Natural killer cell (primary cell): ENCODE results near the gene PLEKHA5. TPM values are rescaled to one million over a fixed set of nuclear protein-coding genes. Genes with fewer than 3 reads are reported as not detected.

Experiments used
- ATAC-seq, 3 donors: fragments of 150-1000 bp in 2 of 3; fragments of 200-7000 bp in 1 of 3; cut with Tn5 transposase; 1 replicate in 1 of 3; 2 replicates in 2 of 3; pipeline ENCODE4 v1.10.0; 2021; ENCODE audit warnings: mild to moderate bottlenecking in 2 of 3, moderate library complexity in 2 of 3
- DNase-seq, 2 donors: peaks; one replicate each; pipeline versions ENCODE4 v3.0.0 to v3.0.0-alpha.2; 2013 to 2021; ENCODE audit warnings: mixed read lengths in 1 of 2
- H3K27ac ChIP-seq: one replicate; pipeline ENCODE4 v1.5.1; 2013; ENCODE audit warnings: mild to moderate bottlenecking, low read length
- H3K27me3 ChIP-seq: one replicate; pipeline ENCODE4 v1.6.1; 2013; ENCODE audit warnings: low read length; ENCODE audit not compliant: control insufficient read depth, insufficient read depth
- H3K36me3 ChIP-seq: one replicate; pipeline ENCODE4 v1.6.1; 2013; ENCODE audit warnings: low read length; ENCODE audit not compliant: control insufficient read depth, insufficient read depth
- H3K4me1 ChIP-seq: one replicate; pipeline ENCODE4 v1.6.1; 2013; ENCODE audit warnings: low read length; ENCODE audit not compliant: control insufficient read depth, insufficient read depth
- H3K4me3 ChIP-seq: one replicate; pipeline ENCODE4 v1.5.1; 2013; ENCODE audit warnings: low read length
- H3K9me3 ChIP-seq: one replicate; pipeline ENCODE4 v1.6.1; 2013; ENCODE audit warnings: low read length; ENCODE audit not compliant: control insufficient read depth, insufficient read depth
- H3K27ac Mint-ChIP-seq, 2 donors: one replicate each; pipeline ENCODE4 v1.8.0; 2022; ENCODE audit warnings: mild to moderate bottlenecking in 2 of 2, mixed read lengths in 2 of 2, moderate library complexity in 1 of 2
- H3K27me3 Mint-ChIP-seq, 2 donors: one replicate each; pipeline ENCODE4 v1.8.0; 2022; ENCODE audit warnings: low read depth in 2 of 2, mixed read lengths in 2 of 2
- H3K36me3 Mint-ChIP-seq: one replicate; pipeline ENCODE4 v1.8.0; 2022; ENCODE audit warnings: mixed read lengths
- H3K4me1 Mint-ChIP-seq, 2 donors: one replicate each; pipeline ENCODE4 v1.8.0; 2022; ENCODE audit warnings: mixed read lengths in 2 of 2
- H3K4me3 Mint-ChIP-seq: one replicate; pipeline ENCODE4 v1.8.0; 2022; ENCODE audit warnings: mild to moderate bottlenecking, moderate library complexity, mixed read lengths
- H3K9me3 Mint-ChIP-seq, 2 donors: one replicate each; pipeline ENCODE4 v1.8.0; 2022; ENCODE audit warnings: mixed read lengths in 2 of 2
- CTCF ChIP-seq: fragments of 200-600 bp; IDR thresholded peaks from one replicate; pipeline ENCODE4 v1.8.0; 2022; ENCODE audit warnings: antibody characterized with exemption
- WGBS: methylation state at CpG from one replicate; pipeline ENCODE4 v1.1.7; 2013; ENCODE audit warnings: missing lambda C conversion rate; ENCODE audit not compliant: insufficient coverage; 5-methylcytosine and 5-hydroxymethylcytosine counted together
- intact Hi-C: fragments of 100-400 bp; cut with micrococcal nuclease; formaldehyde crosslinking; loops from one replicate; pipeline ENCODE4 v1.14.2; 2022
- total RNA-seq, 4 donors: library from RNA; stranded (reverse); fragments of 120-200 nt in 1 of 4; gene quantifications; one replicate each; pipeline versions ENCODE4 v1.2.3 to v1.2.4, GENCODE V29; 2013 to 2022

PLEKHA5 gene
- total RNA-seq, 3 donors from 2014 or later (not counting 1 experiment from before 2014, with no cell fraction given) = 5.2 to 12.1 (median 7.0) TPM

GRCh38 chr12:19130224-19131024 is 891 bp downstream of the PLEKHA5 start:
- no peak for TF ChIP-seq CTCF
- ATAC-seq = peak in 1 of 3 donors; percentile 23
- no peaks in the 10 kb centered on the region for H3K36me3 Mint-ChIP-seq
- peaks cover 0 to 7% of the 10 kb centered on the region in 2 donors for H3K27me3 Mint-ChIP-seq
- H3K27me3 ChIP-seq = peaks cover 2% of the 10 kb centered on the region
- H3K9me3 ChIP-seq = no peaks in the 10 kb centered on the region
- H3K4me1 ChIP-seq = peaks cover 10% of the 10 kb centered on the region
- H3K4me3 ChIP-seq = peak overlapping the region; percentile 55
- H3K27ac Mint-ChIP-seq = peak overlapping the region; percentile 66 to 83
- under 1% methylated on average over 53 of the region's 61 CpGs for WGBS
- H3K4me1 Mint-ChIP-seq = peaks cover 11 to 17% of the 10 kb centered on the region in 2 donors
- intact Hi-C loops = no loop called here
- DNase-seq = peak in 1 of 2 donors; percentile 32
- H3K9me3 Mint-ChIP-seq = peaks cover 4 to 7% of the 10 kb centered on the region in 2 donors
- H3K4me3 Mint-ChIP-seq = peak overlapping the region; percentile 91
- H3K27ac ChIP-seq = no peak overlapping the region
- no peaks in the 10 kb centered on the region for H3K36me3 ChIP-seq

GRCh38 chr12:19131025-19131444 is 1.5 kb downstream of the PLEKHA5 start:
- 9% methylated on average over 6 of the region's 7 CpGs for WGBS
- Mint-ChIP-seq H3K4me1 (peaks cover 11 to 17% of the 10 kb centered on the region in 2 donors), H3K4me3 (peak overlapping the region; percentile 91), H3K9me3 (peaks cover 4 to 7% of the 10 kb centered on the region in 2 donors), H3K36me3 (no peaks in the 10 kb centered on the region), H3K27ac (peak overlapping the region; percentile 66 to 83), H3K27me3 (peaks cover 0 to 7% of the 10 kb centered on the region in 2 donors)
- DNase-seq (peak in 1 of 2 donors; percentile 6), ATAC-seq (no peak)
- H3K36me3 ChIP-seq = no peaks in the 10 kb centered on the region
- no peak for TF ChIP-seq CTCF
- H3K9me3 ChIP-seq = no peaks in the 10 kb centered on the region
- intact Hi-C loops = no loop called here
- H3K4me1 ChIP-seq = peaks cover 10% of the 10 kb centered on the region
- H3K4me3 ChIP-seq = peak overlapping the region; percentile 55
- H3K27ac ChIP-seq = no peak overlapping the region
- peaks cover 2% of the 10 kb centered on the region for H3K27me3 ChIP-seq

GRCh38 chr12:19138551-19138950 is 9.0 kb downstream of the PLEKHA5 start:
- no peak overlapping the region for H3K27ac Mint-ChIP-seq
- Histone ChIP-seq H3K27ac (no peak overlapping the region), H3K4me3 (no peak overlapping the region), H3K4me1 (no peaks in the 10 kb centered on the region), H3K27me3 (no peaks in the 10 kb centered on the region), H3K9me3 (no peaks in the 10 kb centered on the region), H3K36me3 (no peaks in the 10 kb centered on the region)
- TF ChIP-seq CTCF = no peak
- no peaks in the 10 kb centered on the region for H3K9me3 Mint-ChIP-seq
- no peaks in the 10 kb centered on the region for H3K27me3 Mint-ChIP-seq
- no peaks in the 10 kb centered on the region for H3K4me1 Mint-ChIP-seq
- 95% methylated on average over 4 of the region's 4 CpGs for WGBS
- ATAC-seq (no peak), DNase-seq (no peak)
- H3K36me3 Mint-ChIP-seq = no peaks in the 10 kb centered on the region
- H3K4me3 Mint-ChIP-seq = no peak overlapping the region
- intact Hi-C loops = no loop called here
